Measurements from ENCODE around the gene CCDC71.

The CCDC71 gene

DNA sequence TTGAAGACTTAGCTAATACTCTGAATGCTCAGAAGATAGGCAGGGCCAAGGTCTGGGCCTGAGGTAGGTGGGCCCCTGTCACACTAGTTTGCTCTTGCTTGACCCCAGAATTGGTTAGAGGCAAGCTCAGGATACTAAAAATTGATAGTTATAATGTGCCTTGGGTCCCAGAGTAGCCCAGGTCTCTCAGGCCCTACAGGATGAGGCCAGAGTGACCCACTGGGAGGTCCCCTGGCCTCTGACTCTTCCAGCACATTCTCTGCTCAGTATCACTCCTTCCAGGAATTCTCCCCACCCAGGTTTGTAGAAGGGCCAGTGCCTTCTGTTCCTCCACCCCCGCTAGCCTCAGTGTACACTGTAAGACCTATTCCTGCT is 4.6 kb upstream of the CCDC71 start:
- DNase-seq (ENCODE audit: low read depth, low spot score) = no peak

DNA sequence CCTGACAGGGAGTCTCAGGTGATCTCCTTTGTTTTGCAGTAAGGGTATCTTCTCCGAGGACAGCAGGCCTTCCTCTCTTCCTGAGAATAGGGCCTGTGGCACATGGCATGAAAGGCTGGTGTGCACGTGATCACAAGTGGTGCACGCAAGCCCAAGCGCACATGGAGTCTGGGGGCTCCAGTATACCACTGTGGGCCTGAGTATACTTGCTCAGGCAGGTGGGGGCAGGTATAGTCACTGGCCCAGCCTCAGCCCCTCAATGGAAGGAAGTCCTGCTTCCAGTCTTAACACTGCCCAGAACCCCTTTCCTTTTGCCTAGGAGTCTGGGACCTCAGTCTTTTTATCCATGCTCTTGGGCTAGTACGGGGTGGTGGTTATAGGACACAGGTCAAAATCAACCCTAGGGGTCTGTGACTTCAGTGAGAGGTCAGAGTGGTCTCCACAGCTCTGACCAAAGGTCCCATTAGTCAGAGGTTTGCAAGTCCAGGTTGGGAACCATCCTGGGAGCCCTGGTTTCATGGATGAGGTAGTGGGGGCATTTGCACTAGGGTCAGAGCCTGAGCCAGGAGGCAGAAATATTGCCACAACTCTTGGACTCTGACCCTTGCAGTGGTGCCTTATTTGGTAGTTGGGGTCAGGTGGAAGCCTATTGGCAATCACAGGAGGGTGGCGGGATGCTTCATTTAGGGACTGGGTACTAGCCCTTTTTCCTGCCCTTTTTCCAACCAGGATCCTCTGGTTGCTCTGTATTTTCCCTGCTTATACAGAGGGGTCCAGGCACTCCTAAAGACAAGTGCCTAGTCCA is 823 bp upstream of the CCDC71 start:
- no peak for DNase-seq (ENCODE audit: low read depth, low spot score)

DNA sequence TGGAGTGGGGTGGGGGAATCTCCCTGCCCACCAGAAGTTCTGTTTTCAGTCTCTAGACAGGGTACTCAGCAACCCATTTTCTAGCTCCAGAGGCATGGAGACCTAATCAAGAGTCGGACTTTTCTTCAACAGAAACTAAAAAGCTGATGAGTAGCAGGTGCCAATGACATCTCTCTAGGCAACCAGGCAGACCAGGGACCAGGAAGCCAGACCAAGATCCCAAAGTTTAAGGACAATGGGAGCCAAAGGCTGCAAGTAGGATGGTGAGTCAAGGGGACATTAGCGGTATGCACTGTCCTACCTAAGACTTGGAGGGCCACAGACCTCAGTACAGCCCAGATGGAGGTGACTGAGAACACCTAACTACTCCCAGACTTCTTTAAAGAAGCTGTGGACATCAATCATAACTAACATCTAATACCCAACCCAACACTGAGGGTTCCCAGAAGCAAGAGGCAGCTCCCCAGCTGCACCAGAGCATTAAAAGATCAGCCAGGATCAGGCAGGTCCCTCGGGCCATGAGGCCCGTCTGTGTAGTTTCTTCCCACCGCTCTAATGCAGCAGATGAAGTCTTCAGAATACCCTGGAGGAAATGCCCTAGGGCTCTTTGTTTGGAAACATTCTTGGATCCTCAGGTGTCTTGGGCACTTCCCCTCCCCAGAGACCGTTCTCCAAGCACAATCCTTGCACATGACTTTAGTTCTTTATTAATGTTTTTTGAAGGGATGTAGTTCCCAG is 979 bp downstream of the CCDC71 start:
- DNase-seq (ENCODE audit: low read depth, low spot score) = no peak

DNA sequence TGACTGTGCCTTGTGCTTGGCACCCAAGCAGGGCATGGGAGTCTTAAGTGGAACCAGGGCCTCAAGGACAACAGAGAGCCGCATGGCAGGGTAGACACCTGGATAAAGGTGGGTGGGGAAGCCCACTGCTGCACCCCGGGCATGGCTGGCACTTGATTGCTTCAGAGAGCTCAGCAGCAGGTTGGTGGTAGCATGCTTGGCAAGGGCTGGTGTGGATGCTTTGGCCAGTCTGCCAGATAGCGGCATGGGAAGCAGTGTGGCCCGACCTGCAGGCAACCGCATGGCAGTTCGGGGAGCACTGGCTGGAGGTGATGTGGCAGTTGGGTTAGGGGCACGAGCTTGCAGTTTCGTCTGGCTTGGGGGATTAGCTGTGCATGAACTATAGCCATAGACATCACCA is 2.5 kb downstream of the CCDC71 start:
- DNase-seq (ENCODE audit: low read depth, low spot score) = no peak

DNA sequence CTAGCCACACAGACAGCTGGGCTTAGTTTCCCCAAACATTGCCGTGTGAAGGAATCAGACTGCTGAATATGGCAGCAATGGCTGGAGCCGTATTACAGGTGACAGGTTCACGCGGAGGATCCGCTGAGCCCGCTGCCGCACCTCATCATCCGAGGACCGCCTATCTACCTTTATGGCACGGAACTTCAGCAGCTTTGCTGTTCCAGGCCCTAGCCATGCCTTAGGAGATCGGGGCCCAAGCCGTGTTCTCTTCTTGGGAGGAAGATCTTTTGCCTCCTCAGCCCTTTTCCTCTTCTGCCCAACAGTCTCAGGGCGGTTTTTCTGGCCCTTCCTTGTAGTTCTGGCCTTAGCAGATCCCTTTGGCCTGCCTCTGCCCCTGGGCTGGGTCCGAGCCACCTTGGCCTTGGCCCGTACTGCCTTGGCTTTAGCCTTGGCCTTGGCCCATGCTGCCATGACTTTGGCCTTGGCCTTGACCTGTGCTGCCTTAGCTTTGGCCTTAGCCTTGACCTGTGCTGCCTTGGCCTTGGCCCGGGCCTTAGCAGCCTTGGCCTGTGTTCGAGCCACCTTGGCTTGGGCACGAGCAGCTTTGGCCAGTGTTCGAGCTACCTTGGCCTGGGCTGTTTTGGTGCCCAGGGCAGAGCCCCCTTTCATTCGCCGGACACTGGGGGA is 3.2 kb downstream of the CCDC71 start:
- DNase-seq (ENCODE audit: low read depth, low spot score) = no peak

DNA sequence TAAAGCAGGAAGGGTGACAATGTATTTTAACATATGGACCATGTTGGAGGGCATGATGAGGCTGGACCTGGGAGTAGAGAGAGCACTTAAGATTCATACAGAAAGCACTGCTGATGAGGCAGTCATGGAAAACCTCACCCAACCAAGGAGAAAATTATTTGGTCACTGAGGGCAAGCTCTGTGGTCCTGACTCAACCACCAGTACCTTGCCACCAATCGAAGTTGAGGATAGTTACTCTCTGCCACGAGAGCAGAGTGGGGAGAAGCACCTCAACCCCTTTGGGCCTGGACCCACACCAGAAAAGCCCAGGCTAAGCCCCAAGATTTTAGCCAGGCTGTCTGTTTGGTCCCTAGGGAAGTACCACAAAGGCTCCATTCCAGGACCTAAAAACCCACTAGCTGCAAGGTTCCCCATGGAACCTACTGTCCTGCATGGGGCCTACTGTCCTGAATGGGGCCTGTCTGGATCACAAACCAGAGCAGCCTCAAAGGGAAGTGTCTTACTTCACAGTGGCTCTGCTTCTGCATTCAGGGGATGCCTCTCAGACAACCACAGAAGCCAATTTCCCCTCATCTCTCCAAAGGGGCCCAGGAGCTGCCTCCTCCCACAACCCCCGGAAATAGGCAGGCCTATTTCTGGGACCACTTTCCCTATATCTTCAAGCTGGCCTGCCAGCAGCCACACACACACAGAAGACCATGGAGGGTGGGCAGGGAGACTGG is 4.2 kb downstream of the CCDC71 start:
- no peak for DNase-seq (ENCODE audit: low read depth, low spot score)

DNA sequence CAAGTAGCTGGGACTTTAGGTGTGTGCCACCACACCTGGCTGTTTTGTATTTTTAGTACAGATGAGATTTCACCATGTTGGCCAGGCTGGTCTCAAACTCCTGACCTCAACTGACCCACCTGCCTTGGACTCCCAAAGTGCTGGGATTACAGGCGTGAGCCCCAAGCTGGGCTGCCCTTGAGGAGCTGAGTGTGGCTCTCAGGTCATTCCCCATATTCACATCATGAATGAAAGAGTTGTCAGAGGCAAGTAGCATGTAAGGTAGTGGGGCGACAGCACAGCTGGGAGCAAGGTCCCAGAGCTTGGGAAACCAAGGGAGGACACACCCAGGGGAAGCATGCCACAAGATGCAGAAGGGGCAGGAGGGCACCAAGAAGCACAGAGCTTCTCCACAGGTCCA is 4.9 kb downstream of the CCDC71 start:
- no peak for DNase-seq (ENCODE audit: low read depth, low spot score)

DNA sequence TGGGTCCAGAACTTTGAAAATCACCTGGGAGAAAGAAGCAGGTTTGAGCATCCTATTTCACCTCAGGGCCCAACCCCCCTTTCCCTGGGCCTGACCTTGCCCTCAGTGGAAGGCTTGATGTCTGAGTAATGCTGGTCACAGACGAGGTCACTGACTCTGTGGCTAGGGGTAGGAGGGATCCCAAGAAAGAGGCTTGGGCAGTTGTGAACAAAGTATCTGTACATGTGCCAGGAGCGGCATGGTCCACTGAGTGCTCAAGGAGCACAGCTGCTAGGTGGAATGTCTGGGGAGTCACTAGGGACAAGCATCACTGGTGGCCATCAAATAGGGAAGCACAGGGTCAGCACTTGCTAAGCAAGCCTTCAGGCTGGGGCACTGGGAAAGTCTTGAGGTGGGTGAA is 7.3 kb downstream of the CCDC71 start:
- DNase-seq (ENCODE audit: low read depth, low spot score) = no peak

DNA sequence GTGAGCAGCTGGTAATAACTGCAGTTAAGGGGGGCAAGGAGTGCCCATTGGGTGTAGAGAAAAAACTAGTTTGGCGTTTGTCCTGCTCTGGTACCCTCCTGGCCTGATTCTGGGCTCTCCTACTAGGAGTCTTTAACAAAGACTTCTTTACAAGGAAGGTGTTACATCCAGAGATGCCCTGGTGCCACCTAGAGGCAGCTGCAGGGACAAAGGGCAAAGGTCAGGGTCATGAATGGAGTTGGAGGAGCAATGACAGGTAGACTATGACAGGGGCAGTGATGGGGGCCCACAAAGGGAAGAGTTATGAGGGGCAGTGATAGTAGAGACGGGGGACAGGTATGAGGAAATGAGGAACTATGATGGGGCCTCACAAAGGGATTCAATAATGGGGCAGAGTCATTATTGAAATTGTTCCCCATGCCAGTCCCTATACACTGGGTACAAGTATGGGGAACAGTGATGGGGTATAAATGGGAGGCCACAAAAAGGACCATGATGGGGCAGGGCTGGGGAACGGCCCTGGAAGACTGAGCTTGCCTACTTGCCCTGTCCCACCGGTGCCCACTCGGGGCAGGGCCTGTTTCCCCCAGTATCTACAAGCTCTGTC is 7.9 kb downstream of the CCDC71 start:
- DNase-seq (ENCODE audit: low read depth, low spot score) = no peak

DNA sequence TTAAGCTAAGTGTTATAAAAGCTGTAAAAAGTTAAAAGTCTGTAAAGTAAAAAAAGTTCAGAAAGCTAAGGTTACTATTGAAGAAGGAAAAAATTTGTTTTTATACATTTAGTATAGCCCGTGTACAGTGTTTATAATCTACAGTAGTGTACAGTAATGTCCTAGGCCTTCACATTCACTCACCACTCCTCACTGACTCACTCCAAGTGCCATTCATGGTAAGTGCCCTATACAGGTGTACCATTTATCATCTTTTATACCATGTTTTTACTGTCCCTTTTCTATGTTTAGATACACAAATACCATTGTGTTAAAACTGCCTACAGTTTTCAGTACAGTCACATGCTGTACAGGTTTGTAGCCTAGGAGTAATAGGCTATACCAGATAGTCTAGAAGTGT is 8.8 kb downstream of the CCDC71 start:
- no peak for DNase-seq (ENCODE audit: low read depth, low spot score)

DNA sequence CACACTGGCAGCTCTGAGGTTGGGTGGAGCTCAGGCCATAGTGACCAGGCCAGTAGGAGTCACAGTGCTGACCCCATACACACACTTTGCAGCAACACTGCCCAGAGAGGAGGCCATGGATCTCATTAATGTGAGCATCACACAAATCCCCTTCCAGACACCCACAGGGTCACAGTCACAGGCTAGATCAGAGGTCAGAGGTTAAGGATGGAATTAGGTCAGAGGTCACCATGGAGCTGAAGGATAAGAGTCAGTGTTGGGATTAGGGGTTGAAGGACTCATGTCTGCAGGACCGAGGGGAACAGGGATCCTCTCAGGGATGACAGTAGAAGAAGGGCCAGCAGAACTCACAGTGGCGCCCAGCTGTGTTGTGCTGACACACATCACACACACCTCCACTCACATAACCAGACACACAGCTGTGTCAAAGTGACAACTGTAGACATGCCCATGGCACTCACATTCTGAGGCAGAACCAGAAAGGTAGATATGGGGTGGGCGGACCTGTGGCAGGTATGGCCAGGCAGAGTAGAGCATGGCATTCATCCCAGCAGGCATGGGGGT is 12.7 kb downstream of the CCDC71 start:
- no peak for DNase-seq (ENCODE audit: low read depth, low spot score)

DNA sequence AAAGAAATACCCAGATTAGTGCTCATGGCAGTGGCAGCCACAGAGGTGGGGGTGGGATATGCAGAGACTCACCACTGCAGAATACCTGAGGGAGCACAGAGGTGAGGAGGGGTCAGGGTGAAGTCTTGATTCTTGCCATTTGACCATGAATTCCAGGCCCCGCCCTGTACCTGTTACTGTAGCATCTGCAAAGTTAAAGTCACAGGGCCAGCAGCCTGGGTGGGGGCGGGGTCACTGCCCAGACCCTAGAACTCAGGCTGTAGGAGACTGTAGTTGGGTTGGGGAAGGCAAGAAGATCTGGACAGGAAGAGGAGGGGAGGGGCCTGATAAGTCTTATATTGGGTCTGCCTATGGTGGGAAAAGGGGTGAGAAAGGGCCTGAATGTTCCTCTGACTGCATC is 14.5 kb downstream of the CCDC71 start:
- DNase-seq (ENCODE audit: low read depth, low spot score) = no peak

DNA sequence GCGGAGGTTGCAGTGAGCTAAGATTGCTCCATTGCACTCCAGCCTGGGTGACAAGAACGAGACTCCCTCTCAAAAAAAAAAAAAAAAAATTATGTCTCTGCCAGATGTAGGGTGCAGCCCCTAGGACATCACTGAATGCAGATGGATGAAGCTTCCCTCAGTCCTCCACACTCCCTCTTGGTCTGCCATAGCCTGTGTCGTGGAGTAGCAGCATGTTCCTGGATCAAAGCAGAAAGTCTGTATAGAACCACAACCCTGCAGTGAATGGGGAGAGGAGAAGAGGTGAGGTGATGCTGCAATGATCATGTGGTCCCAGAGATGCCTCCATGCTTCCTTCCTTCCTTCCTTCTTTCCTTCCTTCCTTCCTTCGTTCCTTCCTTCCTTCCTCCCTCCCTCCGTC is 18.0 kb downstream of the CCDC71 start:
- no peak for DNase-seq (ENCODE audit: low read depth, low spot score)

DNA sequence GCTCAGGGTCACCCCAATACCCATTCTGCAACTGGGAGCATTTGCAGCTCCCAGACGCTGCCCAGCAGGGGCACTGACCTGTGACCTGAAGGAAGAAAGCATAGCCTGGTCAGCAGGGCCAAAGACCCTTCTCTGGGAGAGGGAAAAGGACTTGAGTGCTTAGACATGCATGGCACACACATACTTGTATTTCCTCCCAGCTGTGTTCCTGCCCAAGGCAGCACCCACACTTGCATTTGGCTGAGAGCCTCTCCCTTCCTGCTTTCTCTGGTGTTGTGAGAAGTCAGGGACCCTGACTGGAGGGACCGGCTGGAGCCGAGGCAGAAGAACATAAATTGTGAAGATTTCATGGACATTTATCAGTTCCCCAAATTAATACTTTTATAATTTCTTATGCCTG is 26.1 kb downstream of the CCDC71 start:
- no peak for DNase-seq (ENCODE audit: low read depth, low spot score)

DNA sequence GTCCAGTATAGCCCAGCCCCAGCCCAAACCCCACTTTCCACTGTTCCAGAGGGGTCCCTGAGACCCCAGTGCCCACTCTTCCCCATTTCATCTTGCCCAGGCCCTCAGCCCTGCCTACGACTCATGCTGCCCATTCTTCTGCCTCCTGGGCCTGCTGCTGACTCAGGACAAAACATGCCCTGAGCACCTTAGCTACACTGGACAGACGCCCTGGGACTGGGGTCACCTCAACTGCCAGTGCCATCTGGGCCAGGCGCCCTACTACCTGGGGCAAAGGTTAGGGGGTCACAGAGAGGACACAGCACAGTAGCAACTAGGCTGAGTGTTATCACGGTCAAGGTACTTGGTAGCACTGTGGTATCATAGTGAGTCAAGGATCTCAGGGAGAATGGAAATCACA is 30.6 kb downstream of the CCDC71 start:
- DNase-seq (ENCODE audit: low read depth, low spot score) = no peak

DNA sequence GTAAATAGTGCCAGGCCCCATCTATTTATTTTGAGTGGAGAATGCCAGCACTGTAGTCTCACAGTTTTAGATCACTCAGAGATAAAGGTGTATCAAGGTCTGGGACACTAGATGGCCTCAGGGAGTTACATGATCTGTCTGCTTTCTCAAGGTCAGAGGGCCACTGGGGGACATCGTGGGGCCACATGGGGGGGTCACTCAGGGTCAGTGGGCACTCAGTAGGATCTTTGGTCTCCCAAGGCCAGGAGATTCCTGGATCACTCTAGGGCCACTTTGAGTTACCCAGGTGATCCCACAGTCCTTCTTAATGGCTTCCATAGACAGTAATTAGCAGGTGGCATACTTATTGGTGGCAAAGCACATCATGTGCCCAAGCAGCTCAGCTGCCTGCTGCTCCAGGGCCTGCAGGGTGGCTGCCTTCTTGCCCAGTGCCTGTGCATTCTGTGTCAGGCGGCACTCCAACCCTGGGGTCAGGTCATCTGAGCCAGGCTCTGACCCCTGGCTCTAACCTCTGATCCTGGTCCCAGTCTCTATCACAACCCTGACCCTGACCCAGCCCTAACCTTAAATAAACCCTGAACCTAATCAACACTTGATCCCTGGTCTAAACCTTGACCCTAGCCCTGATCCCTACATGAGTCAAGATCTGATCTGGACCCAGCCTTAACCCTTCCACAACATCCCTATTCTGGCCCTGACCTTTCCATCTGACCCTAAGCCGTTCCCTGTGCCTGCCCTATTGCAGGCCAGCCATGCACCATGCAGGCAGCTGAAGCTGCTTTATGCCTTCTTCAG is 31.5 kb downstream of the CCDC71 start:
- DNase-seq (ENCODE audit: low read depth, low spot score) = no peak

DNA sequence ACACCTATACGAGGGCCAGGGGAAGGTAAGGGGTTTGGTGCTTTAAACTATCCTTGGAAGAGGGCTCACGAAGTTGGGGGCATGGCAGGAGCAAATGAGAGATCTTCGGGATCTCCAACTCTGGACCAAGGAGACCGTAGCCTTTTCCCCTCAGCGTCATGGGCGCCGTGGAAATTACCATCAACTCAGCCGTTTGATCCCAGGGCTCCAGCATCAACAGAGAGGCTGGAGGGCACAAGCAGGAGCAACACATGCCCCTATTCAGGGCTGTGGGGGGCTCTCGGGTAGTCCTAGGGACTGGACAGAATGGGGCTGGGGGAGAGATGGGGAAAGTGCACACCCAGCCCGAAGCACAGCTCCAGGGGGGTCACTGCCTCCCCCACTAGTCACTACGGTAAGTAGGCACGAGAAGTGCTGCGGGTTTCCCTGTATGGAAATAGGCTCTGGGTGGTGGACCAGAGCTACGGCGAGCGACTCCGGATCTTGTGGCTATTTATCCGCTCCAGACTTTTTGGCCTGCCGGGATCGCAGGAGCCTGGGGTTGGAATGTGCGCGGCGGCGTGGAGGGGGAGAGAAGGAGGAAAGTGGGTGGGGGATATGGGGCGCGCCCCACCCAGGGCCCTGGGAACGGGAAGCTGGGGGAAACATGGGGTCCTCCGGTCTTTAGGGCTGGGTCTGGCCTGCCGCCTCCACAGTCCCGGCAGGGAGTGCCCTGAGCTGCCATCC is 32.7 kb downstream of the CCDC71 start:
- DNase-seq (ENCODE audit: low read depth, low spot score) = peak; percentile 70

DNA sequence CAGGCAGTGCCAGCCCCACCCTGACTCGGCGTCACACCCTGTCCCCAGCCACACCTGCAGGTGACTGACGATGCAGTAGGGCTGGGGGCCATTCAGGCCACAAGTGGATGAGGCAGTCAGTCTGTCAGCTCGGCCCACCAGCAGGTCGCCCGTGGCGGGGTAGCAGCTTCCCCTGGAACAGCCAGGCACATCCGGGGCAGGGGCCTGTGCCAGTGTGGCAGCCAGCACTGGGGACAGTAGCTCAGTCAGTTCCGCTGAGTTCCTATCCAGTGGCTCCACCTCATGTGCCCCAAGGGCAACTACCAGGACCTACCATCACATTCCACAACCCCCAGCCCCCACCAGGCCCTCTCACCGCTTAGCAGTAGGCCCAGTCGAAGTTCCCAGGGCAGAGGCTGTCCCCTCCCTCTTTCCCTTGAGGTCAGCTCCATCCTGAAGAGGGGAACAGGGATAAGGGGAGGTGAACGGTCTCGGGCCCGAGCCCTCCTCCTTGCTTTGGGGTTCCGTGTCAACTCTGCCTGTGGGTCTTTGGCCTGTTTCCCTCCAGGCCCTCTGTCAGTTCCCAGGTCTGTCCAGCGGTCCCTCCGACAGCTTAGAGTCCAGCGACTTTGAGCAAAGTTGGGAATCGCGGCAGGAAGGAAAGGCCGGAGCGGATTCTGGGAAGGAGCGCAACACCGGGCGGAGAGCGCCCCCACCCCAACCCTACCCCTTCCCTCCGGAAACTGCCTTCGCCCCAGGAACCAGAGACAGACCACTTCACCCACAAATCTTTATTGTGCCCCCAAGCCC is 33.5 kb downstream of the CCDC71 start, which contains the start of gene LAMB2:
LAMB2 (minus strand) TSS at position 614 of the 789 bp plus-strand sequence; CDS start at position 431, 183 bp downstream.
- DNase-seq (ENCODE audit: low read depth, low spot score) = no peak

DNA sequence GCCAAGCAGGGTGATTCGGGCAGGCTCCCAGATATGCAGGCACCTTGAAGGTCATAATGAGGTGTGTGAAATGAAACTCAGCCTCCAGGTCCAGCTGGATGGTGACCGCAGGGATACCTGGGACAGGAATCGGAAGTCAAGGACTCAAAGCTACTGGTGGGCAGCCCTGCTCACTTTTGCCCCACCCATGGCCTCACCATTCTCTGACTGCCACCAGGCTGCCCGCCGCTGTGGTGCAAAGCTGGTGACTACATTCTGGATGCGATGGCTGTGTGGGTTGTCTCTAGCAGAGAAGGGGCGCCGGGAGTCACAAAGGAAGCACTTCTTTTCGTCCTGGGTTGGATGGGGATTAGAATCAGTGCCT is 34.1 kb downstream of the CCDC71 start:
- no peak for DNase-seq (ENCODE audit: low read depth, low spot score)

All from brain pericyte (primary cell).